ENCODE measurements around the gene LTC4S. TPM values are rescaled to one million over a fixed set of nuclear protein-coding genes. Genes with fewer than 3 reads are reported as not detected.

Gene LTC4S
- polyA plus RNA-seq, 2 of the 4 experiments (the other 2 are of a cell fraction), result not detected

DNA sequence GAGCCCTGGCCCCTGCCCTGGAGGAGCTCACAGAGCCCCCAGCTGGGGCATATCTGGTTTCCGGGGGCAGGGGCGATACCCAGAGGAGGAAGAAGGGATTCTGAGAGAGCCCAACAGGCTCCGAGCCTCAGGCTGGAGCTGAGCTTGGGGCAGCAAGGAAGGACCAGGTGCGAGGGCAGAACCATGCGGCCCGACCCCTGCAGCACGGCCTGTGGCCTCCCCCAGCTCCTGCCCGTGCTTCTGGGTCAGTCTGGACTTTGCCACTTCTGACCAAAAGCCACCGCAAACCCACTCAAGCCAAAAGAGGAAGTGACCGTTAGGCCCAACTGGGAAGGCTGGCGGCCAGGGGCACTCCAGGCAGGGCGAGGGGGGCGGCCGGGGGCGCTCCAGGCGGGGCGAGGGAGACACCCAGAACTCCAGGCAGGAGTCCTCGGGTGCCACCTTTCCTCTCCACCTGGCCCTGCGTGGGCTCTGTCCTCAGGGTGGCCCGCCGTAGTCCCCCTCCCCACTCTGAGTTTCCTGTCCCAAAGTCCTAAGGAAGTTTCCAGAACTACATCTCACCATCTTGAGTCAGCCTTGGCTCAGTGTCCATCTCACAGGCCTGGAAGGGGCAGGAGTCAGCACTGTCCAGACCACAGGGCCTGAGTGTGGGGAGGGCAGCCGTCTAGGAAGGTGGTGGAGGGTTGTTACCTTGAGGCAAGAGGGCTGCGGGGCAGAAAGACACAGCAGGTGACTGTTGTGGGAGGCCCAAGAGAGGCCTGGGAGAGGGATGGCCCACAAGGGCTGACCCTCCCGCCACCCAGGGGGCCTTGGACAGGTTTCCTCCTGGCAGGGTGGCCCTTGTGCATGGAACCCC is 946 bp upstream of the LTC4S start:
- H3K4me1 ChIP-seq, result peaks cover 14% of the 10 kb centered on the region; the same call in 2 of the 3 replicates
- ChIA-PET POLR2A (no interaction called here), CTCF (interaction anchor here (0.6 to 6.4 kb wide), 7 partner anchors 10 to 56 kb away, joined by 3 to 68 read pairs (median 12); no protein-coding TSS in a partner anchor)
- no peak overlapping the region for H3K4me2 ChIP-seq
- no peak overlapping the region for H3K4me3 ChIP-seq
- ATAC-seq, result no peak
- no peak for DNase-seq (ENCODE audit: low read depth in 1 of 2, low spot score in 1 of 2)
- 94% methylated on average over 21 of the region's 24 CpGs for WGBS (ENCODE audit: missing lambda C conversion rate)
- no peak for TF ChIP-seq JUNB (IDR thresholded peaks at IDR 0.05)
- TF ChIP-seq, protein P1, sequence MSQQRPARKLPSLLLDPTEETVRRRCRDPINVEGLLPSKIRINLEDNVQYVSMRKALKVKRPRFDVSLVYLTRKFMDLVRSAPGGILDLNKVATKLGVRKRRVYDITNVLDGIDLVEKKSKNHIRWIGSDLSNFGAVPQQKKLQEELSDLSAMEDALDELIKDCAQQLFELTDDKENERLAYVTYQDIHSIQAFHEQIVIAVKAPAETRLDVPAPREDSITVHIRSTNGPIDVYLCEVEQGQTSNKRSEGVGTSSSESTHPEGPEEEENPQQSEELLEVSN (IDR thresholded peaks at IDR 0.05; ENCODE audit: borderline replicate concordance, low read depth), result no peak
- TF ChIP-seq HEYL (CRISPR knock-in tag; IDR thresholded peaks at IDR 0.05), result no peak
- no peak for TF ChIP-seq NFE2L2 (conservative IDR thresholded peaks at IDR 0.05; ENCODE audit: low read length)
- TF ChIP-seq HOXB13 (CRISPR knock-in tag; IDR thresholded peaks at IDR 0.05; ENCODE audit: low read depth), result no peak
- no peak for TF ChIP-seq POLR2AphosphoS2 (conservative IDR thresholded peaks at IDR 0.05; ENCODE audit: low read length)
- TF ChIP-seq, protein P2, sequence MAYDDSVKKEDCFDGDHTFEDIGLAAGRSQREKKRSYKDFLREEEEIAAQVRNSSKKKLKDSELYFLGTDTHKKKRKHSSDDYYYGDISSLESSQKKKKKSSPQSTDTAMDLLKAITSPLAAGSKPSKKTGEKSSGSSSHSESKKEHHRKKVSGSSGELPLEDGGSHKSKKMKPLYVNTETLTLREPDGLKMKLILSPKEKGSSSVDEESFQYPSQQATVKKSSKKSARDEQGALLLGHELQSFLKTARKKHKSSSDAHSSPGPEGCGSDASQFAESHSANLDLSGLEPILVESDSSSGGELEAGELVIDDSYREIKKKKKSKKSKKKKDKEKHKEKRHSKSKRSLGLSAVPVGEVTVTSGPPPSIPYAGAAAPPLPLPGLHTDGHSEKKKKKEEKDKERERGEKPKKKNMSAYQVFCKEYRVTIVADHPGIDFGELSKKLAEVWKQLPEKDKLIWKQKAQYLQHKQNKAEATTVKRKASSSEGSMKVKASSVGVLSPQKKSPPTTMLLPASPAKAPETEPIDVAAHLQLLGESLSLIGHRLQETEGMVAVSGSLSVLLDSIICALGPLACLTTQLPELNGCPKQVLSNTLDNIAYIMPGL (CRISPR knock-in tag; IDR thresholded peaks at IDR 0.05; ENCODE audit: borderline replicate concordance), result no peak
- TF ChIP-seq ZNF302 (CRISPR knock-in tag; IDR thresholded peaks at IDR 0.05), result no peak
- no peak for TF ChIP-seq HOXA7 (CRISPR knock-in tag; IDR thresholded peaks at IDR 0.05)
- no peak for TF ChIP-seq MYC (IDR thresholded peaks at IDR 0.05; ENCODE audit: borderline replicate concordance, low read length)
- no peak for TF ChIP-seq EHMT2 (IDR thresholded peaks at IDR 0.05; ENCODE audit: low read depth)
- no peak for TF ChIP-seq RNF2 (IDR thresholded peaks at IDR 0.05; ENCODE audit: borderline replicate concordance, low read depth)
- no peak for TF ChIP-seq ESRRA (IDR thresholded peaks at IDR 0.05; ENCODE audit: borderline replicate concordance, low read length)
- H3K9me3 ChIP-seq, result no peaks in the 10 kb centered on the region
- H3K27ac ChIP-seq, result no peak overlapping the region
- FAIRE-seq, result no peak

DNA sequence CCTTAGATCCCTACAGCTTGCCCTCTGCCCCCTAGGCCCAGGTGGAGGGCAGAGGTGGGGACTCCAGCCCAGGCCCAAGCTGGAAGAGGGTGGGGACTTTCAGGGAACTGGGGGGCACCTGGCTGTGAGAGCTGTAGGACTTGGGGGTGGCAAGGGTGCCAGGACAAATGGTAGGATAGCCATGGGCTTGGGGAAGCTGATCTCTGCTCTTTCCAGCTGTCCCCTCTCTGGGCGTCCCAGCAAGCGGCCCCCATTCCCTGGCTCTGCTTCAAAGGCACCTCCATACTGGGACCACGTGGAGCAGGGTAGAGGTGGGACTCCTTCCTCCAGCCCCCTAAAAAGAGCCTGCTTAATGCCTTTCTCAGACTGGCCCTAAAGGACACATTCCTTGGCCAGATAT is 385 bp downstream of the LTC4S start:
- no peak for DNase-seq (ENCODE audit: low read depth in 1 of 2, low spot score in 1 of 2)
- Histone ChIP-seq H3K4me2 (no peak overlapping the region), H3K4me3 (no peak overlapping the region), H3K4me1 (peaks cover 14% of the 10 kb centered on the region; the same call in 2 of the 3 replicates), H3K9me3 (no peaks in the 10 kb centered on the region), H3K27ac (no peak overlapping the region)
- no peak for ATAC-seq
- ChIA-PET POLR2A (interaction anchor here (1.0 kb wide), 2 partner anchors 26 to 171 kb away, joined by 3 to 4 read pairs; partner anchors contain the start of genes HNRNPH1 and SQSTM1), CTCF (interaction anchor here (0.6 to 6.4 kb wide), 6 partner anchors 8 to 165 kb away, joined by 4 to 68 read pairs (median 27); no protein-coding TSS in a partner anchor)
- no peak for FAIRE-seq
- 97% methylated on average over 3 of the region's 3 CpGs for WGBS (ENCODE audit: missing lambda C conversion rate)
- TF ChIP-seq, protein P3, sequence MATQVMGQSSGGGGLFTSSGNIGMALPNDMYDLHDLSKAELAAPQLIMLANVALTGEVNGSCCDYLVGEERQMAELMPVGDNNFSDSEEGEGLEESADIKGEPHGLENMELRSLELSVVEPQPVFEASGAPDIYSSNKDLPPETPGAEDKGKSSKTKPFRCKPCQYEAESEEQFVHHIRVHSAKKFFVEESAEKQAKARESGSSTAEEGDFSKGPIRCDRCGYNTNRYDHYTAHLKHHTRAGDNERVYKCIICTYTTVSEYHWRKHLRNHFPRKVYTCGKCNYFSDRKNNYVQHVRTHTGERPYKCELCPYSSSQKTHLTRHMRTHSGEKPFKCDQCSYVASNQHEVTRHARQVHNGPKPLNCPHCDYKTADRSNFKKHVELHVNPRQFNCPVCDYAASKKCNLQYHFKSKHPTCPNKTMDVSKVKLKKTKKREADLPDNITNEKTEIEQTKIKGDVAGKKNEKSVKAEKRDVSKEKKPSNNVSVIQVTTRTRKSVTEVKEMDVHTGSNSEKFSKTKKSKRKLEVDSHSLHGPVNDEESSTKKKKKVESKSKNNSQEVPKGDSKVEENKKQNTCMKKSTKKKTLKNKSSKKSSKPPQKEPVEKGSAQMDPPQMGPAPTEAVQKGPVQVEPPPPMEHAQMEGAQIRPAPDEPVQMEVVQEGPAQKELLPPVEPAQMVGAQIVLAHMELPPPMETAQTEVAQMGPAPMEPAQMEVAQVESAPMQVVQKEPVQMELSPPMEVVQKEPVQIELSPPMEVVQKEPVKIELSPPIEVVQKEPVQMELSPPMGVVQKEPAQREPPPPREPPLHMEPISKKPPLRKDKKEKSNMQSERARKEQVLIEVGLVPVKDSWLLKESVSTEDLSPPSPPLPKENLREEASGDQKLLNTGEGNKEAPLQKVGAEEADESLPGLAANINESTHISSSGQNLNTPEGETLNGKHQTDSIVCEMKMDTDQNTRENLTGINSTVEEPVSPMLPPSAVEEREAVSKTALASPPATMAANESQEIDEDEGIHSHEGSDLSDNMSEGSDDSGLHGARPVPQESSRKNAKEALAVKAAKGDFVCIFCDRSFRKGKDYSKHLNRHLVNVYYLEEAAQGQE (IDR thresholded peaks at IDR 0.05), result no peak
- TF ChIP-seq MAFK (IDR thresholded peaks at IDR 0.05; ENCODE audit: partially characterized antibody), result no peak
- TF ChIP-seq CHD4 (IDR thresholded peaks at IDR 0.05; ENCODE audit: borderline replicate concordance), result no peak
- TF ChIP-seq FOSL2 (IDR thresholded peaks at IDR 0.05), result no peak
- no peak for TF ChIP-seq FOSL2 (CRISPR knock-in tag; IDR thresholded peaks at IDR 0.05)
- no peak for TF ChIP-seq ZFP36 (IDR thresholded peaks at IDR 0.05; ENCODE audit: borderline replicate concordance, partially characterized antibody)
- TF ChIP-seq, protein P2 (CRISPR knock-in tag; IDR thresholded peaks at IDR 0.05; ENCODE audit: borderline replicate concordance), result no peak
- no peak for TF ChIP-seq PHF8 (IDR thresholded peaks at IDR 0.05; ENCODE audit: borderline replicate concordance, low read depth)
- no peak for TF ChIP-seq GATA3 (IDR thresholded peaks at IDR 0.05; ENCODE audit: borderline replicate concordance)
- TF ChIP-seq ZSCAN20 (CRISPR knock-in tag; IDR thresholded peaks at IDR 0.05), result no peak
- TF ChIP-seq MAZ (IDR thresholded peaks at IDR 0.05; ENCODE audit: borderline replicate concordance, low read depth, low read length), result no peak
- TF ChIP-seq, protein P4, sequence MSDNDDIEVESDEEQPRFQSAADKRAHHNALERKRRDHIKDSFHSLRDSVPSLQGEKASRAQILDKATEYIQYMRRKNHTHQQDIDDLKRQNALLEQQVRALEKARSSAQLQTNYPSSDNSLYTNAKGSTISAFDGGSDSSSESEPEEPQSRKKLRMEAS (IDR thresholded peaks at IDR 0.05), result no peak
- no peak for TF ChIP-seq EP300 (IDR thresholded peaks at IDR 0.05)
- TF ChIP-seq, protein P5, sequence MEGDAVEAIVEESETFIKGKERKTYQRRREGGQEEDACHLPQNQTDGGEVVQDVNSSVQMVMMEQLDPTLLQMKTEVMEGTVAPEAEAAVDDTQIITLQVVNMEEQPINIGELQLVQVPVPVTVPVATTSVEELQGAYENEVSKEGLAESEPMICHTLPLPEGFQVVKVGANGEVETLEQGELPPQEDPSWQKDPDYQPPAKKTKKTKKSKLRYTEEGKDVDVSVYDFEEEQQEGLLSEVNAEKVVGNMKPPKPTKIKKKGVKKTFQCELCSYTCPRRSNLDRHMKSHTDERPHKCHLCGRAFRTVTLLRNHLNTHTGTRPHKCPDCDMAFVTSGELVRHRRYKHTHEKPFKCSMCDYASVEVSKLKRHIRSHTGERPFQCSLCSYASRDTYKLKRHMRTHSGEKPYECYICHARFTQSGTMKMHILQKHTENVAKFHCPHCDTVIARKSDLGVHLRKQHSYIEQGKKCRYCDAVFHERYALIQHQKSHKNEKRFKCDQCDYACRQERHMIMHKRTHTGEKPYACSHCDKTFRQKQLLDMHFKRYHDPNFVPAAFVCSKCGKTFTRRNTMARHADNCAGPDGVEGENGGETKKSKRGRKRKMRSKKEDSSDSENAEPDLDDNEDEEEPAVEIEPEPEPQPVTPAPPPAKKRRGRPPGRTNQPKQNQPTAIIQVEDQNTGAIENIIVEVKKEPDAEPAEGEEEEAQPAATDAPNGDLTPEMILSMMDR (IDR thresholded peaks at IDR 0.05), result no peak
